Lung (tissue), 12 donors: Measurements from ENCODE around the gene THRB. TPM values are rescaled to one million over a fixed set of nuclear protein-coding genes. Genes with fewer than 3 reads are reported as not detected.

Experiments
- ATAC-seq: fragments of 200-7000 bp; cut with Tn5 transposase; one replicate; pipeline ENCODE4 v1.9.1; 2020; ENCODE audit warnings: moderate number of reproducible peaks; ENCODE audit not compliant: insufficient read depth, low FRiP score
- DNase-seq, 3 donors: peaks; one replicate each; pipeline ENCODE4 v3.0.0-alpha.2; 2013 to 2017
- H3K27ac ChIP-seq, 2 donors: one replicate each; pipeline ENCODE4 v1.5.1; 2013; ENCODE audit warnings: mild to moderate bottlenecking in 2 of 2, moderate library complexity in 2 of 2, control low read depth in 1 of 2, inconsistent platforms in 1 of 2, low read depth in 1 of 2, low read length in 1 of 2
- H3K27me3 ChIP-seq, 3 donors: one replicate each; pipeline ENCODE4 v1.5.1; 2013; ENCODE audit warnings: low read length in 2 of 3; ENCODE audit not compliant: control insufficient read depth in 3 of 3, insufficient read depth in 3 of 3
- H3K36me3 ChIP-seq, 4 donors: one replicate each; pipeline ENCODE4 v1.5.1; 2013; ENCODE audit warnings: low read length in 4 of 4, mild to moderate bottlenecking in 1 of 4, moderate library complexity in 1 of 4; ENCODE audit not compliant: control insufficient read depth in 4 of 4, insufficient read depth in 4 of 4
- H3K4me1 ChIP-seq, 5 donors: one replicate each; pipeline ENCODE4 v1.5.1; 2013; ENCODE audit warnings: low read length in 5 of 5, mild to moderate bottlenecking in 2 of 5, moderate library complexity in 1 of 5; ENCODE audit not compliant: control insufficient read depth in 5 of 5, insufficient read depth in 5 of 5
- H3K4me3 ChIP-seq: one replicate; pipeline ENCODE4 v1.5.1; 2013; ENCODE audit warnings: mild to moderate bottlenecking, control low read depth, moderate library complexity
- H3K9ac ChIP-seq, 2 donors: one replicate each; pipeline ENCODE4 v1.5.1; 2013; ENCODE audit warnings: low read length in 2 of 2, control low read depth in 1 of 2; ENCODE audit not compliant: insufficient read depth in 1 of 2
- H3K9me3 ChIP-seq, 4 donors: one replicate each; pipeline ENCODE4 v1.5.1; 2013; ENCODE audit warnings: low read length in 3 of 4, mild to moderate bottlenecking in 1 of 4, moderate library complexity in 1 of 4; ENCODE audit not compliant: control insufficient read depth in 4 of 4, insufficient read depth in 3 of 4
- WGBS, 2 donors: extraction: QIAGEN DNeasy Blood & Tissue Kit; methylation state at CpG; one replicate each; pipeline ENCODE4 v1.1.7; 2013; 5-methylcytosine and 5-hydroxymethylcytosine counted together
- polyA plus RNA-seq, 2 donors: library from polyadenylated mRNA; stranded (reverse); fragments of 200-250 nt; gene quantifications; one replicate each; pipeline ENCODE4 v1.2.1, GENCODE V29; 2013
- total RNA-seq, 2 donors: library from RNA; depleted of rRNA in 1 of 2; stranded (reverse); fragments of >200 nt in 1 of 2; gene quantifications; one replicate each; pipeline ENCODE4 v1.2.1, GENCODE V29; 2014 to 2021
- TF ChIP-seq, protein P1 (sequence below): IDR thresholded peaks from 2 replicates; pipeline ENCODE4 v1.5.1; 2012; ENCODE audit warnings: mild to moderate bottlenecking; ENCODE audit errors: control extremely low read depth, extremely low read depth
- donor health status: control.
- donor health status: control.
- donor health status: Bipolar disorder and iron deficiency.
- donor health status: healthy.
- donor health status: DM: yes; HTN: yes; CAD: no.

THRB gene
- total and polyA plus RNA-seq, 4 donors = 2.1 to 23.5 (median 6.1) TPM

DNA sequence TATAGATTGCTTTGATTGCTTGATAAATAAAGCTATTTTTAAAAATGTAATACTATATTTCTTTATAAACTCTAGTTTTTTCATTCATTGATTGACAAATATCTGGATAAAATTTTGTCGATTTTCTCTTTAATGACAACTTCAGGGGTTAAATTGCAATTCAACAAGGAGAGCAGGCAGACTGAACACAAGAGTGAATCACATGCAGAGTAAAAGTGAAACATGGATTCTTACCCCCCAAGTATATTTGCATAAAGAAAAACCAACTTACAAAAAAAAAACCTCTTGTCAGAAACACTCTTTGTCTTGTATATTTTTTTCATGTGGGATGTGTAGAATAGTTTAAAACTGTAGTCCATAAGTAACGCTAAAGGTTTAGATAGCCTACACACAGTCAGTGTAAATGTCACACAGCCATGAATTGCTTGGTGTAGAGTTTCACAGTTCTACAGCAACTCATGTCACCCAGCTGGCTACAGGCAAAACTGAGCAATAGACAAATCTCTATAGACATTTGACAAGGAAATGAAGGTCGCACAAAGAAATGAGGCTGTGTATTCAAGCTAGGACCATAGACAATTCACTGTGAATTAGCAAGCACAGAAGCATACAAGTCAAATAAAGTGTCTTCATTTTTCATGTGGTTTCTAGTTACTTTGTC is 141.6 kb downstream of the THRB start:
- no peak for DNase-seq
- no peaks in the 10 kb centered on the region for H3K27me3 ChIP-seq
- no peaks in the 10 kb centered on the region for H3K9me3 ChIP-seq
- WGBS, 2 donors = 88 to 89% methylated on average over 3 of the region's 3 CpGs
- H3K9ac ChIP-seq = no peak overlapping the region
- H3K36me3 ChIP-seq = no peaks in the 10 kb centered on the region
- peaks cover 0 to 29% (median 11%) of the 10 kb centered on the region in 5 donors for H3K4me1 ChIP-seq
- no peak overlapping the region for H3K4me3 ChIP-seq
- ATAC-seq = no peak
- TF ChIP-seq, protein P1, sequence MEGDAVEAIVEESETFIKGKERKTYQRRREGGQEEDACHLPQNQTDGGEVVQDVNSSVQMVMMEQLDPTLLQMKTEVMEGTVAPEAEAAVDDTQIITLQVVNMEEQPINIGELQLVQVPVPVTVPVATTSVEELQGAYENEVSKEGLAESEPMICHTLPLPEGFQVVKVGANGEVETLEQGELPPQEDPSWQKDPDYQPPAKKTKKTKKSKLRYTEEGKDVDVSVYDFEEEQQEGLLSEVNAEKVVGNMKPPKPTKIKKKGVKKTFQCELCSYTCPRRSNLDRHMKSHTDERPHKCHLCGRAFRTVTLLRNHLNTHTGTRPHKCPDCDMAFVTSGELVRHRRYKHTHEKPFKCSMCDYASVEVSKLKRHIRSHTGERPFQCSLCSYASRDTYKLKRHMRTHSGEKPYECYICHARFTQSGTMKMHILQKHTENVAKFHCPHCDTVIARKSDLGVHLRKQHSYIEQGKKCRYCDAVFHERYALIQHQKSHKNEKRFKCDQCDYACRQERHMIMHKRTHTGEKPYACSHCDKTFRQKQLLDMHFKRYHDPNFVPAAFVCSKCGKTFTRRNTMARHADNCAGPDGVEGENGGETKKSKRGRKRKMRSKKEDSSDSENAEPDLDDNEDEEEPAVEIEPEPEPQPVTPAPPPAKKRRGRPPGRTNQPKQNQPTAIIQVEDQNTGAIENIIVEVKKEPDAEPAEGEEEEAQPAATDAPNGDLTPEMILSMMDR = no peak
- no peak overlapping the region for H3K27ac ChIP-seq

DNA sequence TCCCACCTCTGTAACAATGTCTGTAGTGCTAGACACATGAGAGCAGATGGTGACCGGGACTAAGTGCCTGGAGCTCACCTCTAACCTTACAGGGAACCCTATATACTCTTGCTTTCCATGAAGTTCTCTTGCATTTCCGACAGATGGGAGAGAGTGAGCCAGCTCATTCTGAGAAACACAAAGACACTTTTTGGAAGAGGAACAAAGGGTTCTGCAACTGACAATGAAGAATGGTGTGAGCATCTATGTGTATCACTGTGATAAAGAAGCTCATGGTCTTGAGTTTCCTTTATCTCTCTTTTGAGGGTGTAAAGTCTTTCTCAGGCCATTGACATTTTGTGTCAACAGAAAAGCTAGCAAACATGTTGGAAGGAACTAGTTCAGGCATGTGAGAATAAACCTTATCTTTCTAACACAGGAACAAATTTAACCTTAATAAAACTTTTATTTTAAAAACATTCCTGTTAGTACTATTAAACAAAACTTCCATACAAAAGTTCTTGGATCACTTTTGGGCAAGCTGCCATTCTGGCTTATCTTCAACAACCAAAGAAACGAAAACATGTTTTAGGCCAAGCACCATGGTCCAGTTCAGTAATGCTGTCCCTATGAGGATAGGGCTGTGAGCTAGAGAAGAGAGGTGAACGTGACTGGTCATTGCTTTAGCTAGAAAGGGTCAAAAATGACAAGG is 142.7 kb downstream of the THRB start:
- no peak for ATAC-seq
- WGBS, 2 donors = 47 to 59% methylated on average over 4 of the region's 4 CpGs
- Histone ChIP-seq H3K36me3 (no peaks in the 10 kb centered on the region), H3K9me3 (no peaks in the 10 kb centered on the region), H3K27ac (no peak overlapping the region), H3K27me3 (no peaks in the 10 kb centered on the region), H3K9ac (no peak overlapping the region), H3K4me3 (no peak overlapping the region), H3K4me1 (peaks cover 0 to 24% (median 11%) of the 10 kb centered on the region in 5 donors)
- DNase-seq = peak; percentile 61 to 91 (median 86)
- TF ChIP-seq, protein P1 = no peak

DNA sequence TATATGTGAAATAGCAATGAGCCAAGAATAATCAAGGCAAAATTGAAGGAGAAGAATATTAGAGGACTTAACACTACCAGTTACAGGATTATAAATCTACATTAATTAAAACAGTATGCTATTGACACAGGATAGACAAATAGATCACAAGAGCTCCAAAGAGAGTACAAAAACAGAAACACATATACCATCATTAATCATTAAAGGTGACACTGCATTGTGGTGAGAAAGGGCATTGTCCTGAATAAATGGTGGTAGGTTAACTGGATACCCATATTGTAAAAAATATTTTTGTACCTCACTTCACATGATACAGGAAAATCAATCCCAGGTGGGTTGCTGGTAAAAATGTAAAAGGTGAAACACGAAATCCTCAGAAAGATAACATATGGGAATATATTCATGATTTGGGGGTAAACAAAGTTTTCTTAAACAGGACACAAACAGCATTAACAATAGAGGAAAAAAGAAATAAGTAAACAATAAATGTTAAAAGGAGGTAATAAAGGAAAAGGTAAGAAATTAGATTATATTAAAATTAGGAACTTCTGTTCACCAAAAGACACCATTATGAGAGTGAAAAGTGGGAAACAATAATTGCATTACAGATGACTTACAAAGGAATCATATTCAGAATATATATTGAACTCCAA is 145.2 kb downstream of the THRB start:
- TF ChIP-seq, protein P1 = no peak
- Histone ChIP-seq H3K27ac (no peak overlapping the region), H3K4me3 (no peak overlapping the region), H3K9ac (no peak overlapping the region), H3K9me3 (no peaks in the 10 kb centered on the region), H3K27me3 (no peaks in the 10 kb centered on the region), H3K36me3 (no peaks in the 10 kb centered on the region), H3K4me1 (peaks cover 0 to 30% (median 19%) of the 10 kb centered on the region in 5 donors)
- no peak for ATAC-seq
- no peak for DNase-seq
- WGBS, 2 donors = 91 to 97% methylated on average over 1 of the region's 1 CpG
